ENCODE measurements around the gene BNIP2.
"Not testable (repeated sequence)": the region's sequence is repeated elsewhere in the genome, so short reads cannot be mapped to it uniquely, and the experiment has no call there.

BNIP2 gene

GRCh38 chr15:59687836-59688235 is 1.3 kb downstream of the BNIP2 start:
- no peak for DNase-seq (ENCODE audit: low read depth)

DNA sequence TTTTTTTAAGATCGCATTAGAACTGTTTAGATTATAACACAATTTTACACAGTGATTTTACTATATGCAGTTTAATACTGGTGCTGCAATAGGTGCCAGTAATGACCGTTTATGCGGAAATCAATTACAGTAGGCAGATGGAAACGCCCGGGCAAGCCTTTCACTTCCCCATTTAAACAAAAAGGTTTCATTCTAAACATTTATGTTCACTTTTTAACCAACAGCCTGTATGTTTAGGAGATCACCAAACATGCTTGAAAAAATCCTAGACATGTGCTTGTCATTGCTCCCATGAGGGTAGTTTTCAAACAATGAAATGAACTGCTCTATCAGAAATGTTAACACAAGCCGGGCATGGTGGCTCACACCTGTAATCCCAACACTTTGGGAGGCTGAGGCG is 2.7 kb downstream of the BNIP2 start:
- DNase-seq (ENCODE audit: low read depth): no peak

DNA sequence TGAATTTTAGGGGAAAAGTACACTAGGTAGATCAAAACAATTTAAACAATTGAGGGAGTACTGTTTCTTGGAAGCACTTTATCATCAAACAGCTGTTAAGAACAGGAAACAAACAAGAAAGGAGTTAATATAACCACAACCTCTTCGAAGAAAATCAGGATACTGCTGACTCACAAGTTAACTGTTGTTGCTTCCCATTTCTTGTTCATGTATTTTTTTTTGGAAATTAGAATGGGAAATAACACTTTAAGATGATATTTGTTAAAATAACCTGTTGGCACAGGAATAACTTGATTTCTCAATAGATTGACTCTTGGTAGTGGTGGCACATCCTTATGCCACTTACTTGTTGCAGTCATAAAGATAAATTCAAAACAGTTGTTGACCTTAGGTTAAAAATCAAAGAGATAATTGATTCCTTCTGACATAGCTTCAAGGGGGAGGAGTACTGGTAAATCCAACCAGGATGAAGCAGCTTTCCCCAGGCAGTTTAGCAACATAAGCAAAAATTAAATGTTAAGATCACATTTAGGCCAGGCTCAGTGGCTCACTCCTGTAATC is 3.3 kb downstream of the BNIP2 start:
- no peak for DNase-seq (ENCODE audit: low read depth)

DNA sequence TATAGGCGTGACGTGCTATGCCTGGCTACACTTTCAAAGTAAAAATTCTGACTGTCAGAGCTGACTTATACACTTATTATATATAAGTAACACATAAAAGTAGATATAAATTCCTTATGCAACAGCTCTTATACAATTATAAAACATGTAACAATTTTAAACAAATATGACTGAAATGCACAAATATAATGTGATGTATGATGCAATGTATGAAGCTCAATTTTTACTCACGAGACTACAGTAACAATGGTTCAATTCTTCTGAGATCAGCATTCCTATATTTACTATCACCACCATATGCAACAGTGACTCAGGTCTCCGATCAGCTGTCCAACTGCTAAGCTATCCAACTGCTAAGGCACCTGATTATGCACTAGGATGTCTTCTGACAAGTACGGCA is 8.2 kb downstream of the BNIP2 start:
- no peak for DNase-seq (ENCODE audit: low read depth)

DNA sequence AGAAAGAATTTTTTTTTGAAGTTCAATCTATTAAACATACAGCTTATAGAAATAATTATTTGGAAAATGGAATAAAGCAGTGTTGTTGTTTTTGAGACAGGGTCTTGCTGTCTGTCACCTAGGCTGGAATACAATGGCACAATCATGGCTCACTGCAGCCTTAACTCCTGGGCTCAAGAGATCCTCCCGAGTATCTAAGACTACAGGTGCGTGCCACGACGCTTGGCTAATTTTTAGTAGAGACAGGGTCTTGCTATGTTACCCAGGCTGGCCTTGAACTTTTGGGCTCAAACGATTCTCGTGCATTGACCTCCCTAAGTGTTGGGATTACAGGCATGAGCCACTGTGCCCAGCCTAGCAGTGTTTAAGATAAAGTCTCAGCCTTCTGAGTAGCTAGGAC is 8.8 kb downstream of the BNIP2 start:
- no peak for DNase-seq (ENCODE audit: low read depth)

GRCh38 chr15:59678620-59679019 is 10.5 kb downstream of the BNIP2 start:
- no peak for DNase-seq (ENCODE audit: low read depth)

GRCh38 chr15:59678172-59678571 is 10.9 kb downstream of the BNIP2 start:
- no peak for DNase-seq (ENCODE audit: low read depth)

GRCh38 chr15:59676565-59676964 is 12.6 kb downstream of the BNIP2 start:
- no peak for DNase-seq (ENCODE audit: low read depth)

DNA sequence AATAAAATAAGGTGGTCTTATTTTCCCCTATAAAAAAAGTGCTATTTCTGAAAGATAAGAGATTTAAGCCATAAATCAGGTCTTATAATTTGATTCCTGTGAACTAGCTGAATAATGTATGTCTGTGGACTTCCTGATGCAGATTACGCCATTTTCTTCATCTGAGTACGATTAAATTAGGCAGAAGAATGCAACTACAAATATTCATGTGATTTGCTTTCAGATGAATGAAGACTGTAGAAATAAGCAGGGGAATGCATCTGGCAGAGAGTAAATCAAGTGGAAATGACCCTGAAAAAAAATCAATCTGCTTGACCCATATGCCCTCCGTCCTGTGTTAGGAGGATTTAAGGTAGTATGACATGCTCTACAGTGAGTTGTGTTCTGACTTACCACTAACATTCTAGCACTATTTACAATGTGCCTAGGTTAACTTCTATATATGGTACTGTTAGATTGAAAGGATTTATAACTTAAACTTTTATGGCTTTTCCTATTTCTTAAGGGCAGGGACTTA is 14.7 kb downstream of the BNIP2 start:
- DNase-seq (ENCODE audit: low read depth): no peak

GRCh38 chr15:59668556-59668955 is 20.6 kb downstream of the BNIP2 start:
- DNase-seq (ENCODE audit: low read depth): no peak

GRCh38 chr15:59662260-59662659 is 26.9 kb downstream of the BNIP2 start:
- no peak for DNase-seq (ENCODE audit: low read depth)

GRCh38 chr15:59659366-59659765 is 29.8 kb downstream of the BNIP2 start:
- no peak for DNase-seq (ENCODE audit: low read depth)

- no peak for DNase-seq (ENCODE audit: low read depth)
Measured at GRCh38 chr15:59657635-59658125, 31.4 kb downstream of the BNIP2 start.

DNA sequence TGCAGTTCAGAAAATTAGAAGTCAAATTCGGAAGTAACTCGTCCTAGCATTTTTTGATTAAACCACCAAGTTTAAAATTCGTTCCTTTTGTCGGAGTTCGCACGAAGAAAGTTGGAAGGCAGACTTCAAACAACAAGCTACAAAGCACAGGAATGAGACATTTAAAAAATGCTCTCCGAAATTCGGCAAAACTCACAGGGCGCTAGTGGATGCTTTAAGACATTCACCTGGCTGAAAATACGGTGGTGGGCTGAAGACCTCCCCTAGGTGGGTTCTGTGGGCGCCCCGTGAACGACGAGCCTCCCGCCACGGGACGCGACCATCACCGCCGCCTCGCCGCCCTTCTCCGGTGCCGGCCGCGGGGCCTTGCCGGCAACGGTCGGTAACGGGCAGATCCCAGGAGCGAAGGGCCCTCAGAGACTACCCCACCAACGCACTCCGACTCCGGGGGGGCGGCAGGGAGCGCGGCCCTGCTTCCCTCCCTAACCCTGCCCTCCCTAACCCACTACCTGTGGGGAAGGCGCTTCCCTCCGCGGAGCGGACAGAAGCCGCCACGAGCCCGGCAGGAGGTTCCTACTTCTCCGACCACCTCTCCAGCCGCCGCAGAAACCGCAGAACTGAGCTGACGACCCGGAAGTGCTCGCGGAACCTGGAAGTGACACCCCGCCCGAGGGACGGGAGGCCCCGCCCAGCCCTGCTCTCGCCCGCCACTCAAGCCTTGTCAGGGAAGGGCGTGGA is 32.1 kb downstream of the BNIP2 start, which contains the start of gene GTF2A2:
GTF2A2 (minus strand) TSS at position 619 of the 738 bp plus-strand sequence. CDS start 5,238 bp downstream, outside the sequence.
- DNase-seq (ENCODE audit: low read depth): peak; percentile 85

- no peak for DNase-seq (ENCODE audit: low read depth)
Measured at GRCh38 chr15:59654046-59654445, 35.1 kb downstream of the BNIP2 start.

DNA sequence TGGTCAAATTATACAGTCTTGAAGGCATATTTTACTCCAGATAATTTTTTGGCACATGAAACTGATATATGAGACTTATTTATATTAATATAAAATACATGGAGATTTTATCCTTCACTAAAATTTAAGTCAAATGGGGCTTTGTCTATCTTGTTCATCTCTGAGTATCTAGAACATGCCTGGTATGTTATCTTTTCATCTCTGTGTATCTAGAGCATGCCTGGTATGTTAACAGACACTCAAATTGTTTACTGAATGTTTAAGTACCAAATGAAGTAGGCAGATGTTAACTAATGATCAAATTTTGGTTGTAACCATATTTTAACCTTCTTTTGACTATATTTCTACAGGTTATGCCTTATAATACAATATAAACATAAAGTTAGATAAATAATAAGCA is 39.5 kb downstream of the BNIP2 start:
- DNase-seq (ENCODE audit: low read depth): no peak

DNA sequence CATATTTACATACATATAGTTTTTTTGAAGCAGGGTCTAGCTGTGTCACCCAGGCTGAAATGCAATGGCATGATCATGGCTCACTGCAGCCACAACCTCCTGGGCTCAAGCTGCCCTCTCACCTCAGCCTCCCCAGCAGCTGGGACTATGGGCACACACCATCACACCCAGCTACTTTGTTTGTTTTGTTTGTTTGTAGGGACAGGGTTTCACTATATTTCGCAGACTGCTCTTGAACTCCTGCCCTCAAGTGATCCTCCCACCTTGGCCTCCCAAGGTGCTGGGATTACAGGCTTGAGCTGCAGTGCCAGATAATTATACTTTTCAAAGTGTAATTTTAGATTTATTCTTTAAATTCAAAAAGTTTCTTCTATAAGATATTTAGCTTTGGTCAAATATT is 42.0 kb downstream of the BNIP2 start:
- no peak for DNase-seq (ENCODE audit: low read depth)

DNA sequence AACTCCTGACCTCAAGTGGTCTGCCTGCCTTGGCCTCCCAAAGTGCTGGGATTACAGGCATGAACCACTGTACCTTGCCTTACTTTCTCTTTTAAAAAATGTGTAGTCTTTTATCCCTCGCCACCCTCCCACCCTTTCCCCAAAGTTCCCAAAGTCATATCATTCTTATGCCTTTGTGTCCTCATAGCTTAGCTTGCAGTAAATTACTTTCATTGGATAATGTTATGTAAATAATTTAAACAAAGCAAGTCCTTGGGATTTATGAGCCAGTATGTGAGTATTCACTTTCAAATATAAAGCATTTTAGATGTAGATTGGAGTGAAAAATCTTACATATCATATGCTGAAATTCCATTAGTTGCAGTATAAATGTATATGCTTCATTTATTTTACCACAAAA is 42.8 kb downstream of the BNIP2 start:
- no peak for DNase-seq (ENCODE audit: low read depth)

DNA sequence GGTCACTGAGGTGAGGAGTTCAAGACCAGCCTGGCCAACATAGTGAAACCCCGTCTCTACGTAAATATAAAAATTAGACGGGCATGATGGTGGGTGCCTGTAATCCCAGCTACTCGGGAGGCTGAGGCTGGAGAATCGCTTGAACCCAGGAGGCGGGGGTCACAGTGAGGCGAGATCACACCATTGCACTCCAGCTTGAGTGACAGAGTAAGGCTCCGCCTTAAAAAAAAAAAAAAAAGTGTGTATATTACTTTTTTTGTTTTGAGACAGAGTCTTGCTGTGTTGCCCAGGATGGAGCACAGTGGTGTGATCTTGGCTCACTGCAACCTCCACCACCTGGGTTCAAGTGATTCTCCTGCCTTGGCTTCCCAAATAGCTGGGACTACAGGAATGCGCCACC is 43.3 kb downstream of the BNIP2 start:
- DNase-seq (ENCODE audit: low read depth): not testable (repeated sequence)

- DNase-seq (ENCODE audit: low read depth): no peak
Measured at GRCh38 chr15:59644756-59645155, 44.4 kb downstream of the BNIP2 start.

DNA sequence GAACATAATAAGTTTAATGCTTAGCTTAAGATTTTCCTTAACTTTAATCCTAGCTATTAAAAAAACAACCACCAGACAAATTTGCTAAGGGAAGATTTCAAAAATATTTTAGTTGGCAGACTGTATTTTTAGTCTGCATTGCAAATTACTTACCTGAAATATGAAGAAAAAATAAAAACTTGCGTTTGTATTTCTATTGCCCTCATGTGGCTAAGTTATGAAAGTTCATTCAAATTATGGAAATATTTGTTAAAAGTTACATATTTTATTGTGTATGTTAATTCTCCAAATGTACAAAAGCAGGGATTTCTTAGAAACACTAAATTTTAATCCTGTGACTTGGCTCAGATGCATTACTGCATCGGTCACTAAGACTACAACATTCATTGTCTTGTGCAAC is 46.8 kb downstream of the BNIP2 start:
- no peak for DNase-seq (ENCODE audit: low read depth)

DNA sequence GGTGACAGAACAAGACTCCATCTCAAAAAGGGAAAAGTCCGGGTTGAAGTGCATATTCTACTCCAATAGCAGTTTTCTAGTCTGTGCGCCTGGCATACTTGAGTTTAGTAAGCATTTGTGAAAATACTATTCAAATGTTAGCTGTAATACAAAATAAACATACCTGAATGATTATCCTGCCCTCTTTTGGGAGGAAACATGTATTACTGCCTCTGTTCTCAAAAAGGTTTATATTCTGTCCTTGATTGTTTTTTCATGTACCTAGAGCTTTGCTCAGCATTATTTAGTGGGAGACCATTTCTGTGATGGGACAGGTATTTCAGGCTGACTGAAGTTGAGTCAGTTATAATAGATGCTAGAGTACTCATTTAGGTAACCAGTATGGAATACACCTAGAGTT is 51.6 kb downstream of the BNIP2 start:
- DNase-seq (ENCODE audit: low read depth): not testable (repeated sequence)

DNA sequence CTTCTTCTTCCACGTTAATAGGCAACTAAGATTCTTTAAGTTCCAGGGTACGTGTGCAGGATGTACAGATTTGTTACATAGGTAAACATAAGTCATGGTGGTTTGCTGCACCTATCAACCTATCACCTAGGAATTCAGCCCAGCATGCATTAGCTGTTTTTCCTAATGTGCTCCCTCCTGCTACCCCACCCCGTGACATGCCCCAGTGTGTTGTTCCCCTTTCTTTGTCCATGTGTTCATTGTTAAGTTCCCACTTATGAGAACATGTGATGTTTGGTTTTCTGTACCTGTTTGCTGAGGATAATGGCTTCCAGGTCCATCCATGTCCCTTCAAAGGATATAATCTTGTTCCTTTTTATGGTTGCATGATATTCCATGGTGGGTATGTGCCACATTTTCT is 52.9 kb downstream of the BNIP2 start:
- no peak for DNase-seq (ENCODE audit: low read depth)

DNA sequence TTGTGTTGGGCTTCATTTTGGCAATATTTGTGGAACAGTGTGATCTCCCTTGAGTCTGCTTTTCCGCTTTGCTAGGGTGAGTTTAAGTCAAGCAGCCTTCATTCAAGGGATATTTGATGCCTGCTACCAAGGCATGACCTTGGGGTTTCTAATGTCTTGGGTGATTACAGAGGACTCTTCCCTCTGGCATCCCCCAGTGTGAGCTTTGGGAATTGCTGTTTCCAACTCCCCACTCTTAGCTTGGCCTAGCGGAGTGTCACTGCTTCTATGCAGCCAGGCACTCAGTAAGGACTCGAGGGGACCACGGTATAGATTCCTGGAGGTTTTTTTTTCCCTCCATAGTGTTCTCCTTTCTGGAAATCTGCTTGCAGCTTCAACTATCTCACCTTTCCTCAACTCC is 56.4 kb downstream of the BNIP2 start:
- DNase-seq (ENCODE audit: low read depth): no peak
